Prostate gland (tissue), 2 donors: Measurements from ENCODE around the gene RPS25.

ENCODE experiments used
- POLR2A ChIP-seq: fragments of 450-650 bp; IDR thresholded peaks from one replicate; pipeline ENCODE4 v1.6.1; 2016; ENCODE audit warnings: antibody characterized with exemption, mild to moderate bottlenecking
- TF ChIP-seq, protein P1 (sequence below), 4 experiments: fragments of 200-600 bp in 2 of 4; fragments of 450-650 bp in 2 of 4; sonication (generic) in 2 of 4; IDR thresholded peaks; 1 replicate in 3 of 4; 2 replicates in 1 of 4; pipeline ENCODE4 v1.5.1; 2016 to 2019; ENCODE audit warnings: antibody characterized with exemption in 4 of 4, mild to moderate bottlenecking in 2 of 4, moderate library complexity in 2 of 4

DNA sequence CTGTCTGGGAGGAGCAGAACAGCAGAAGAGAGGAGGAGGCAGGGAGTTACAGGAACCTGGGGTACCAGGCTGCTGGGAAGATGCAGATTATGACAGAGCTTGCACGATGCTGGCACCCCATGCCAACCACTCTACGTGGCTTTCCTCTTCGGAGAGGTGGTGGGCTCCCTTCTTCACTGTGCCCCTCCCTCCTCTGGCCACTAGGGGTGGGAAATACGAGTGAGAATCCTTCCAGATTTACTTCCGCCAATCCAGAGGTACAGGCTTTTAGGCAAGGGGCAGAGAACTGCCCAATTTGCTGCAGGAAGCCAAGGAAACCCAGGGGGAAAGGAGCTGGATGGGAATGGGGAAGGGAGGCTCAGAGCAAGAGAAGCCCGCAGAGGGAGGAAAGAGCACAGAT lies 26.6 kb upstream of the RPS25 start:
- TF ChIP-seq, protein P1, sequence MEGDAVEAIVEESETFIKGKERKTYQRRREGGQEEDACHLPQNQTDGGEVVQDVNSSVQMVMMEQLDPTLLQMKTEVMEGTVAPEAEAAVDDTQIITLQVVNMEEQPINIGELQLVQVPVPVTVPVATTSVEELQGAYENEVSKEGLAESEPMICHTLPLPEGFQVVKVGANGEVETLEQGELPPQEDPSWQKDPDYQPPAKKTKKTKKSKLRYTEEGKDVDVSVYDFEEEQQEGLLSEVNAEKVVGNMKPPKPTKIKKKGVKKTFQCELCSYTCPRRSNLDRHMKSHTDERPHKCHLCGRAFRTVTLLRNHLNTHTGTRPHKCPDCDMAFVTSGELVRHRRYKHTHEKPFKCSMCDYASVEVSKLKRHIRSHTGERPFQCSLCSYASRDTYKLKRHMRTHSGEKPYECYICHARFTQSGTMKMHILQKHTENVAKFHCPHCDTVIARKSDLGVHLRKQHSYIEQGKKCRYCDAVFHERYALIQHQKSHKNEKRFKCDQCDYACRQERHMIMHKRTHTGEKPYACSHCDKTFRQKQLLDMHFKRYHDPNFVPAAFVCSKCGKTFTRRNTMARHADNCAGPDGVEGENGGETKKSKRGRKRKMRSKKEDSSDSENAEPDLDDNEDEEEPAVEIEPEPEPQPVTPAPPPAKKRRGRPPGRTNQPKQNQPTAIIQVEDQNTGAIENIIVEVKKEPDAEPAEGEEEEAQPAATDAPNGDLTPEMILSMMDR (IDR thresholded peaks at IDR 0.05) = no peak
- TF ChIP-seq POLR2A = no peak
